Left lobe of liver (tissue), 2 donors: ENCODE measurements around the gene AMDHD2. TPM values are rescaled to one million over a fixed set of nuclear protein-coding genes. Genes with fewer than 3 reads are reported as not detected.
A peak's percentile ranks its signal among the peaks of the same experiment; 100 is the strongest.
"Not testable (repeated sequence)": the region's sequence is repeated elsewhere in the genome, so short reads cannot be mapped to it uniquely, and the experiment has no call there.

Experiments
- ATAC-seq: fragments of 200-7000 bp; cut with Tn5 transposase; one replicate; pipeline ENCODE4 v1.9.1; 2020; ENCODE audit warnings: mild to moderate bottlenecking, moderate library complexity
- DNase-seq: peaks from one replicate; pipeline ENCODE4 v3.0.0-alpha.2; 2020; ENCODE audit warnings: low spot score
- total RNA-seq: library from RNA; stranded (reverse); gene quantifications from one replicate; pipeline ENCODE4 v1.2.1, GENCODE V29; 2021
- donor health status: DM: no; HTN: no; CAD: no; lungs with moderate emphysema.
- donor health status: DM: no; HTN: yes; CAD: no.

The AMDHD2 gene
- total RNA-seq, 1 donor from 2014 or later: 22.2 TPM

- ATAC-seq (peak; percentile 89), DNase-seq (peak; percentile 99)
These were observed 11.7 kb downstream of the AMDHD2 start for GRCh38 chr16:2531696-2532493.

GRCh38 chr16:2532494-2533141 lies 12.4 kb downstream of the AMDHD2 start:
- DNase-seq: peak; percentile 89
- ATAC-seq: peak; percentile 65

DNA sequence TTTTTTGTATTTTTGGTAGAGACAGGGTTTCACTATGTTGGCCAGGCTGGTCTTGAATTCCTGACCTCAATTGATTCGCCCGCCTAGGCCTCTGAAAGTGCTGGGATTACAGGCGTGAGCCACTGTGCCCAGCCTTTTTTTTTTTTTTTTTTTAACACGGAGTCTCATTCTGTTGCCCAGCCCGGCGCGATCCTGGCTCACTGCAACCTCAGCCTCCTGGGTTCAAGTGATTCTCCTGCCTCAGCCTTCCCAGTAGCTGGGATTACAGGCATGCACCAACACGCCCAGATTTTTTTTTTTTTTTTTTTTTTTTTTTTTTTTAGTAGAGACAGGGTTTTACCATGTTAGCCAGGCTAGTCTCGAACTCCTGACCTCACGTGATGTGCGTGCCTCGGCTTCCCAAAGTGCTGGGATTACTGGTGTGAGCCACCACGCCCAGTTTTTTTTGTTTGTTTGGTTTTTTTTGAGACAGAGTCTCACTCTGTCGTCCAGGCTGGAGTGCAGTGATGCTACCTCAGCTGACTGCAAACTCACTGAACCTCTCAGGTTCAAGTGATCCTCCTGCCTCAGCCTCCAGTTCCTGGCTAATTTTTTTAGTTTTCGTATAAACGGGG lies 13.1 kb downstream of the AMDHD2 start:
- not testable (repeated sequence) for ATAC-seq

GRCh38 chr16:2533912-2534311 lies 13.7 kb downstream of the AMDHD2 start:
- ATAC-seq (no peak), DNase-seq (no peak)

More for the DNA sequence above, 13.1 kb downstream of the AMDHD2 start:
- DNase-seq: not testable (repeated sequence)

- ATAC-seq, DNase-seq: not testable (repeated sequence)
These were observed 14.2 kb downstream of the AMDHD2 start for GRCh38 chr16:2534335-2534734.

- DNase-seq (no peak), ATAC-seq (no peak)
These were observed 15.4 kb downstream of the AMDHD2 start for GRCh38 chr16:2535625-2536013.

- ATAC-seq: peak; percentile 85
These were observed 17.5 kb downstream of the AMDHD2 start, which contains the start of gene PDPK1 for GRCh38 chr16:2537451-2538379. Gene PDPK1, plus strand, starts transcription at chr16:2538021. Its CDS starts 92 bp downstream, at chr16:2538113.

DNA sequence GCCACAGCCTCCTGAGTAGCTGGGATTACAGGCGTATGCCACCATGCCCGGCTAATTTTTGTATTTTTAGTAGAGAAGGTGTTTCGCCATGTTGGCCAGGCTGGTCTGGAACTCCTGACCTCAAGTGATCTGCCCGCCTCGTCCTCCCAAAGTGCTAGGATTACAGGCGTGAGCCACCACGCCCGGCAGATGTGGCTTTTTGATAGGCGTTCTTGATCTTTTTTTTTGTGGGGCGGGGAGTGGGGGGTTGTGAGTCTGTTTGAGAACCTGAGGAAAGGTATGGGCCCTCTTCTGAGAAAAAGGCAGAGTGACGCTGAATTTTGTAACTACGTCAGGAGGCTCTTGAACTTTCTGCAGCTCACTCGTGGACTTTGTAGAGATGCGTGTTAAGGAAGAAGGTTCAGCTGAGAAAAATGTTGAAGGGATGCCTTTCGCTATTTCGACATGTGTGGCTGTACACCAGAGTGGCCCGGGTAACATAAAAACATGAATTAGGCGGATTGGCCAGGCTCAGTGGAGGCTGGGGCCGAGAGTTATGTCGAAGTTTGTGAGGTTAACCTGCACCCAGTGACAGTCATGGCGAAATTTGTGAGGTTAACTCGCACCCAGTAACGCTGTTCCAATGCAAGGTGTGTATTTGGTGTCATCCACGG lies 19.1 kb downstream of the AMDHD2 start:
- not testable (repeated sequence) for ATAC-seq, DNase-seq

More at GRCh38 chr16:2537451-2538379, 17.5 kb downstream of the AMDHD2 start, which contains the start of gene PDPK1:
- DNase-seq: peak; percentile 96

GRCh38 chr16:2539845-2540458 lies 19.8 kb downstream of the AMDHD2 start:
- DNase-seq (peak; percentile 53), ATAC-seq (peak; percentile 13)

DNA sequence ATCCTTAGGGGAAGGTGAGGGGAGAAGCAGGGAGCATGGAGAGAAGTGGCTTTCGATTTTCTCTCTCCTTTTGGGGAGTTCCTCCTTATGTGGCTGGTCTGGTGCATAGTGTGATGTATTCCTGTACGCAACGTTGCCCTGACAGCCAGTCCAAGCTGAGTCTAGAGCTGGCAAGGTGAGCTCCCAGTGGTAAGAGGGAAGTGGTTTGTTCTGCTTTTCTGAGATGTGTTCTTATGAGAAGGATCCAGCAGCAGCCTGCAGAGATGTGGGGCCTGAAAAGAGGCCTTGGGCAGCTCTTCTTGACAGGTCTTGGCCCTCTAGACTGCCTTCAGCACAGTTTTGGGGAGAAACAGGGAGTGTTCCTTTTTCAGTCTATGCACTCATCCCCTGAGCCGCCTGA lies 20.7 kb downstream of the AMDHD2 start:
- not testable (repeated sequence) for DNase-seq, ATAC-seq

GRCh38 chr16:2541409-2541808 lies 21.2 kb downstream of the AMDHD2 start:
- peak; percentile 79 for DNase-seq
- peak; percentile 72 for ATAC-seq

DNA sequence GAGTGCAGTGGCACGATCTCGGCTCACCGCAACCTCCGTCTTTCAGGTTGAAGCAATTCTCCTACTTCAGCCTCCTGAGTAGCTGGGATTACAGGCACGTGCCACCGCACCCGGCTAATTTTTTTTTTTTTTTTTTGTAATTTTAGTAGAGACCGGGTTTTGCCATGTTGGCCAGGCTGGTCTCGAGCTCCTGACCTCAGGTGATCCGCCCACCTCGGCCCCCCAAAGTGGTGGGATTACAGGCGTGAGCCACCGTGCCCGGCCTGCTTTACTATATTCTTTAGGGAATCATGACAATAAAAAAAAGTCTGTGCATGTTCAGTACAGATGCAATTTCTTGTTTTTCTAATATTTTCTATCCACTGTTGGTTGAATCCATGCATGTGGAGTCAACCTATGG lies 23.6 kb downstream of the AMDHD2 start:
- not testable (repeated sequence) for DNase-seq, ATAC-seq

DNA sequence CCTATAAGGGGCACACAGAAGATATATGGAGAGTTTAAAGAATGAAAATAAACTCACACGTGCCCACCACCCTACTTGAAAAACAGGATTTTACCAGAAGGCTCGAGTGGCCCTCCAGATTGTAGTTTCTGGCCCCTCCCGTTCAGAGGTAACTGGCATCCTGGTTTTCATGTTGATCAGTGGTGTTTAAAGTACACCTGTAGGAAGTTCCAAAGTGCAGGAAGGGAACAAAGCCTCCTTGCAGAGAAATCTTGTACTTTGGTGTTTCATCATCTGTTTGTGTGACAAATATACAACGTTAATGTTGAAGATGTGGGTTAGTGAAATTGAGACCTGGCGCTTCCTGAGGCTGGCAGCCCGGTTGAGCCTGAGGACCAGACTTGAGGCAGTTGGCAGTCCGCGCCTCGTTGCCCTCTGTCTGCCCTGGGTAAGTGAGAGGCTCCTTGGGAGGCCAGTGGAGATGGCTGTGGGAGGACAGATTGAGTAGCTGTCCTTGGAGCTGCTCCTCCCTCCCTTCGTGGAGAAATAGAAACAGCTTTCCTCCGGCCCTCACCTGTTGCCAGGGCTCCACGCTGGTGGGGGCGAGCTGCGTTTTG lies 30.2 kb downstream of the AMDHD2 start:
- DNase-seq: not testable (repeated sequence)

DNA sequence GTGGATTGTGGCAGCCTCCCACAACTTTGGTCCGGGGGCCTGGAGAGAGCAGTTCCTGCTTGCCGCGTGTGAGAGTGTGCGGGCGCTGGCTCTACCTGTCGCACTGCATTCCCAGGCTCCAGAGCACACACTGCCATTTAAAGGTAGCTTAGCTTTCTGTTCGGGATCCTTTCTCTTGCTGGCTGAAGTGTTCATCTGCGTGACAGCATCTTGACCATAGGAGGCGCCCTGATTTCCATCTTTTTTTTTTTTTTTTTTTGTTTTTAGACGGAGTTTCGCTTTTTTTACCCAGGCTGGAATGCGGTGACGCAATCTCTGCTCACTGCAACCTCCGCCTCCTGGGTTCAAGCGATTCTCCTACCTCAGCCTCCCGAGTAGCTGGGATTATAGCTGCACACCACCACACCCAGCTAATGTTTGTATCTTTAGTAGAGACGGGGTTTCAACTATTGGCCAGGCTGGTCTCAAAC lies 31.3 kb downstream of the AMDHD2 start:
- DNase-seq: not testable (repeated sequence)

More for the DNA sequence above, 30.2 kb downstream of the AMDHD2 start:
- peak; percentile 30 for ATAC-seq

GRCh38 chr16:2554709-2555425 lies 34.7 kb downstream of the AMDHD2 start:
- not testable (repeated sequence) for ATAC-seq, DNase-seq

More for the DNA sequence above, 31.3 kb downstream of the AMDHD2 start:
- ATAC-seq: not testable (repeated sequence)

GRCh38 chr16:2557150-2557549 lies 37.0 kb downstream of the AMDHD2 start:
- ATAC-seq (peak; percentile 72), DNase-seq (peak; percentile 75)

DNA sequence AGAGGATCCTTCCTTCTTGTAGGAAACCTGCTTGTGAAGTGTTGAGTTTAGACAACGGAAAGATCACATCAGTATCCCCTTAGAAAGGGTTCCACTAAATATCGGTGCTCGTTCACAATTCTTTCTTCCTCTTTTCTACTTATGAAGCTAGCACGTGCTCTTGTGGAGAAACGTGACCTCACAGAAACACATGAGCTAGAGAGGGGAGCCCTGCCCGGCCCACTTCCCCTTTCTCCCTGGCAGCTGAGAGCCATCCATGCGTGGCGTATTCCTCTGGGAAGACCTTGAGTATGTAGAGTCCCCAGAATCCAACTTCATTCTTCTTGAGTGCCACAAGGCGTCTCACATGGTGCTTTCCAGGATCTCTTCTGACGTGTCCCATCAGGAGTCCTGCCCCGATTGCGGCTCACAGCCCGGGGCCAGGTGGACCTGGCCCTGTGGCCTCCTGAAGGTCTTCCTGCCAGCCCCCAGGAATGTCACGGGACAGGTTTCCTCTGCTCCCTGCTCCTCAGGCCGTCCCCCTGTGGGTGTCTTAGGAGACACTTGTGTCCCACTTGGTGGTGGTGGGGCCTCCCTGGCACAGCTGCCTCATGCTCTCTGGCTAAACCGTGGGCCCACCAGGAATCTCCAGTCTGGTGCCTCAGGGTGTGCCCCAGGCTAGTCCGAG lies 40.1 kb downstream of the AMDHD2 start:
- DNase-seq, ATAC-seq: not testable (repeated sequence)
